ENCODE results near the gene SLC6A12.

GRCh38 chr12:172732-173161 lies 41.2 kb downstream of the SLC6A12 start:
- TF ChIP-seq EZH2 (IDR thresholded peaks at IDR 0.05; ENCODE audit: borderline replicate concordance, insufficient read depth, low read length, poor library complexity, severe bottlenecking) (no peak), SMC3 (conservative IDR thresholded peaks at IDR 0.05; ENCODE audit: poor library complexity) (no peak), RAD21 (conservative IDR thresholded peaks at IDR 0.05) (no peak), POLR2AphosphoS5 (IDR thresholded peaks at IDR 0.05) (no peak)
- TF ChIP-seq, protein P1, sequence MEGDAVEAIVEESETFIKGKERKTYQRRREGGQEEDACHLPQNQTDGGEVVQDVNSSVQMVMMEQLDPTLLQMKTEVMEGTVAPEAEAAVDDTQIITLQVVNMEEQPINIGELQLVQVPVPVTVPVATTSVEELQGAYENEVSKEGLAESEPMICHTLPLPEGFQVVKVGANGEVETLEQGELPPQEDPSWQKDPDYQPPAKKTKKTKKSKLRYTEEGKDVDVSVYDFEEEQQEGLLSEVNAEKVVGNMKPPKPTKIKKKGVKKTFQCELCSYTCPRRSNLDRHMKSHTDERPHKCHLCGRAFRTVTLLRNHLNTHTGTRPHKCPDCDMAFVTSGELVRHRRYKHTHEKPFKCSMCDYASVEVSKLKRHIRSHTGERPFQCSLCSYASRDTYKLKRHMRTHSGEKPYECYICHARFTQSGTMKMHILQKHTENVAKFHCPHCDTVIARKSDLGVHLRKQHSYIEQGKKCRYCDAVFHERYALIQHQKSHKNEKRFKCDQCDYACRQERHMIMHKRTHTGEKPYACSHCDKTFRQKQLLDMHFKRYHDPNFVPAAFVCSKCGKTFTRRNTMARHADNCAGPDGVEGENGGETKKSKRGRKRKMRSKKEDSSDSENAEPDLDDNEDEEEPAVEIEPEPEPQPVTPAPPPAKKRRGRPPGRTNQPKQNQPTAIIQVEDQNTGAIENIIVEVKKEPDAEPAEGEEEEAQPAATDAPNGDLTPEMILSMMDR (IDR thresholded peaks at IDR 0.05; ENCODE audit: poor library complexity, severe bottlenecking): no peak
